ENCODE data around the gene LCN10.
"Not testable (repeated sequence)": the region's sequence is repeated elsewhere in the genome, so short reads cannot be mapped to it uniquely, and the experiment has no call there.

Gene LCN10

GRCh38 chr9:136771907-136772415, 29.2 kb upstream of the LCN10 start:
- DNase-seq = no peak

GRCh38 chr9:136769710-136770191, 27.0 kb upstream of the LCN10 start:
- DNase-seq = no peak

GRCh38 chr9:136766410-136767120, 23.8 kb upstream of the LCN10 start:
- DNase-seq = not testable (repeated sequence)

DNA sequence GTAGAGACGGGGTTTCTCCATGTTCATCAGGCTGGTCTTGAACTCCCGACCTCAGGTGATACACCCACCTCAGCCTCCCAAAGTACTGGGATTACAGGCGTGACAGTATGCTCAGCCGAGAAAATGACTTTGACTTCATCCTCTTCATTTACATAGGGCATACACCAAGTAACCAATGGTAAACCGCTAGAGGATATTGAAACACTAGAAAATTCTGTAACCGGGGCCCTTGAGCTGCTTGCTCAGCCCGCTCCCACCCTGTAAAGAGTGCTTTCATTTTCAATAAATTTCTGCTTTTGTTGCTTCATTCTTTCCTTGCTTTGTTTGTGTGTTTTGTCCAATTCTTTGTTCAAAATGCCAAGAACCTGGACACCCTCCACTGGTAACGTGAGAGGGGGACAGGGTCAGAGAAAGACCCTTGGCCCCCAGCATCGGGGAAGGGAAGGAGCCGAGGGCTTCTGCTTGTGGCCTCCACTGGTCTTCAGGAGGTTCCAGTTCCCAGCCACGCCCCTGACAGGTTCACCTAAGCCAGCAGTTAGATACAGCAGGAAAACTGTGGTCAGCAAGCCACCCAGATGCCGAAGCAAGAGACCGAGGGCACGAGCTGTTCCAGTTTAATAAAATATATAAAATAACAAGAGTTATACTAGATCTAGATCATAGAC, 23.1 kb upstream of the LCN10 start:
- DNase-seq = not testable (repeated sequence)

DNA sequence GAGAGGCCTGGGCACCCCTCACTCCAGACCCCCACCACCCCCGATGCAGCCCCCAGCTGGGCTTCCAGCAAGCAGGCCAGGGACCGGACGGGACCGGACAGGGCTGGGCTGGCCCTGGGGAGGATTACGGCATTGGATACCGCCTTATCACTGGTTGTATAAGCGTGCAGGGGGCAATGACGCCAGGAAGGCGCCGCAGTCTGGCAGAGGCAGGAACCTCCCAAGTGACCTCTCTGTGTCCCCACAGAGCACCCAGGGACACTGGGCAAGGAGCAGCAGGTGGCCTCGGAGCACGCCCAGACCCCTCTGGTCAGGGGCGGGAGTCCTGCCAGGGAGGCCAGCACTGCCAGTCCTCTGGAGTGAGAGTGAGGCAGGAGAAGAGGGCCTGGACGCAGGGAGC, 22.3 kb upstream of the LCN10 start:
- no peak for DNase-seq

GRCh38 chr9:136764301-136764891, 21.7 kb upstream of the LCN10 start, which contains the start of gene LCN15:
Gene LCN15 (minus strand): TSS chr9:136764518. CDS start chr9:136764488, 30 bp downstream.
- no peak for DNase-seq

DNA sequence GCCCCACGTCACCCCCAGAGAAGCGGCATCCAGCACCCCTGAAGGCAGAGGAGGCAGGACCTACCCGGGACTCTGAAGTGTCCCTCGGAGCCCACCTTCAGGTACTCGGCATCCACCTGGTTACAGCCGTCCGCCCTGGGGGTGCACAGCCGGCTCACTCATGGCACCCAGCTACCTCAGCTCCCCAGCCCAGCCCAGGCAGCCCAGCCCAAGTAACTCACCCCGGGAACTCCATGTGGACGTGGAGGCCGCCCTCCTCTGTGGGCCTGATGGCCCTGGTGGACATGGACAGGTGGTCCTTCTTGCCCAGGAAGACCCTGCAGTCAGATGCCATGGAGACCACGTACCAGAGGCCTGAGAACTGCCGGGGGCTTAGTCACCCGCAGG, 20.9 kb upstream of the LCN10 start:
- no peak for DNase-seq

DNA sequence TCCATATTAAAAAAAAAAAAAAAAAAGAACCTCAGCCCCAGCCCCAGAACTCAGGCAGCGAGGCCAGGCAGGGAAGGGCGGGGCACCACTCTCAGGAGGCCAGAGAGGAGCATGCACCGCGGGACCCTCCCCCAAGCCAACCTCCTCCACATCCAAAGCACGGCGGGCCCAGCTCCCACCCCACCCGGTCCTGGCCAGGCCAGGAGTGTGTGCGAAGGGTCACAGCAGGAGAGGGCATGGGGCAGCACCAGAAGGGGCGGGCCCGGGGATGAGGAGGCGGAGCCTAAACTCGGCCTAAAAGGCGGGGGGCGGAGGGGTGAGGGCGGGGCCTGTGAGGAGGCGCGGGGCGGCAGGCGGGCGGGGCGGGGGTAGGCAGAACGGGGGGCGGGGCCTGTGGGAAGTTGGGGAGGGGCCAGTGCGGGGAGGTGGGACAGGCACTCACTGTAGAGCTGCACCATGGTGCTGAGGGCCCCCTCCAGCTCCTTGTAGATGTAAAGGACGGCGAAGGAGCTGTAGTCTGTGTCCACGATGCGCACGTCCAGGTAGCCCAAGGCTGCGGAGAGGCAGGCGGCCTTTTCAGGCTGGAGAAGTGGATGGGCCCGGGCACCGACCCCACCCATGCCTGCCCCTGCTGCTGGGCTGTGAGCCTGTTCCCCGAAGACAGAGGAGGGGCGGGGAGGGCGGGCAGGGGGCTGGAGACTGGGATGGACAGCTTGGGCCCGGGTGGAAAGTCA, 20.3 kb upstream of the LCN10 start:
- DNase-seq = no peak

- DNase-seq = no peak
These were observed 19.5 kb upstream of the LCN10 start for GRCh38 chr9:136762221-136762691.

- no peak for DNase-seq
These were observed 18.8 kb upstream of the LCN10 start for GRCh38 chr9:136761545-136761981.

- DNase-seq = not testable (repeated sequence)
These were observed 18.2 kb upstream of the LCN10 start for GRCh38 chr9:136760834-136761544.

GRCh38 chr9:136760424-136760823, 17.7 kb upstream of the LCN10 start:
- DNase-seq = no peak

DNA sequence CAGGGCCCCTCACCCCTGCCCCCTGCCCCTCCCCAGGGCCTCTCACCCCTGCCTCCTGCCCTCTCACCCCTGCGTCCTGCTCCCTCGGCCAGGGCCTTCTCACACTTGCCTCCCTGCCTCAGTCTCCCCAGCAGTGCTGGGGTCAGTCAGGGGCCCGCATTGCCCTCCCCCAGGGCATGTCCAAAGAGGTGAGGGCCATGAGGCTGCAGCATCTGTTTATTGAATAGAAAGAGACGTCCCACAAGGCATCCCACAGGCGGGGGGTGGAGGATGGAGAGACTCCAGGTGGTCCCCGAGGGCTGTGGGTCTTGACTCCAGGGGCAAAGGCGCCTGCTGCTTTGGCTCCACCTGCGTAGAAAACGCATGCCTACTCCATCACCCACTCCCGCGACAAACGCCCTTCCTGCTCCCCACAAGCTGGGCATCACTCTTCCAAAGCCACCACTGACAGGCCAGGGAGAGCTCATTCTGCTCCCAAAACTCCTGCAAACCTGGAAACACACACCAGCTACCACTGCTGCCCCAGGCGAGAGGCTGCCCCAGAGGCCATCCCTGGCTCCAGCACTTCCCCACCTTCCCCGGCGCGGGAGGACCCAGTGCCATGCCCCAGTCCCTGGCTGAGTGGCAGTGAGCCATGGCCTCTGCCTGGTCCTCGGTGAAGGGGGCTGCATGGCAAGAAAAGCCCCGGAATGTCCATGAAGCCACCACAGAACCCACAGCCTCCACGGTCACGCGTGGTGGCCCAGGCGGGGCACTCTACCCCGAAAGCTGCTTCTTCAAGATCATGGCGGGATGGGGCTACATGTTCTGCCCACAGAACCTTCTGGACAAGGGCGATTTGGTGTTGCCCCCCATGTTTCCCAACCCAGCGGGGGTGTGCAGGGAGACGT, 16.9 kb upstream of the LCN10 start:
- DNase-seq = no peak

DNA sequence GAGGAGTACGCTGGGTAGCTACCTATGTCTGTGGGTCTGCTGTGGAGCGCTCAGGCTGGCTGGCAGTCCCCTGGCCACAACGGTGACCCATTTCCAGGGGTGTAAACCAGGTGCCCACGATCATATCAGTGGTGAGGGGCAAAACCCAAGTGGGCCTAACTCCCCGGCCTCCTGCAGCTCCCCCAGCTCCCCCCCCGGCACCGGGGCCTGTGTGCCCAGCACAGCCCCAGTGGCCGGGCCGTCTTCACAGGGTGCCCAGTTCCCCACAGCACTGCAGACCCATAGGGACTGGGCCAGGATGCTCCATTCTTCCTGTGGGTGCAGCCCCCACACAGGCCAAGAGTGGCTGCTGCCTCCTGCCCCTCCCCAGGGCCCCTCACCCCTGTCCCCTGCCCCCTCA, 16.3 kb upstream of the LCN10 start:
- DNase-seq = no peak

- no peak for DNase-seq
These were observed 15.0 kb upstream of the LCN10 start for GRCh38 chr9:136757751-136758140.

DNA sequence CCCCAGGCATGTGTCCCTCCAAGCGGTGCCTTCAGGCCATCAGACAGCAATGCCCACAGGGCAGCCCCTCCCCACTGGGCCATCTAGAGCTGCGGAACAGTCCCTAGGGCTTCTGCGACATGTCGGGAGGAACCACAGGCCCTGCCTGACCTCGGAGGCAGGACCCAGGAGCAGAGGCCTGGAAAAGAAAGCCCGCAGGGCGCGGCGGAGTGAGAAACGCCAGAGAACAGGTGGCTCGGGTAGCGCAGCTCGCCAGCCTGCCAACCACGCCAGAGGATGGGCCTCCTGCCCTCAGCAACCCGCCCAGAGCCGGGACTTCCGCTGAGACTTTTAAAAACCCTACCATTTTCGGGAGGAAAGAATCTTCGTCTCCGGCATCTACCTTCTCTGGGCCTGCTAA, 14.6 kb upstream of the LCN10 start:
- DNase-seq = no peak

GRCh38 chr9:136756836-136757235, 14.1 kb upstream of the LCN10 start:
- no peak for DNase-seq

DNA sequence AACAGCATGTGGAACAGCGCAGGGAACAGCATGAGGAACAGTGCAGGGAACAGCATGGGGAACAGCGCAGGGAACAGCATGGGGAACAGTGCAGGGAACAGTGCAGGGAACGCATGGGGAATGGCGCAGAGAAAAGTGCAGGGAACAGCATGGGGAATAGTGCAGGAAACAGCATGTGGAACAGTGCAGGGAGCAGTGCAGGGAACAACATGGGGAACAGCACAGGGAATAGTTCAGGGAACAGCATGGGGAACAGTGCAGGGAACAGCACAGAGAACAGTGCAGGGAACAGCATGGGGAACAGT, 13.3 kb upstream of the LCN10 start:
- no peak for DNase-seq

GRCh38 chr9:136755302-136756133, 12.8 kb upstream of the LCN10 start:
- not testable (repeated sequence) for DNase-seq

DNA sequence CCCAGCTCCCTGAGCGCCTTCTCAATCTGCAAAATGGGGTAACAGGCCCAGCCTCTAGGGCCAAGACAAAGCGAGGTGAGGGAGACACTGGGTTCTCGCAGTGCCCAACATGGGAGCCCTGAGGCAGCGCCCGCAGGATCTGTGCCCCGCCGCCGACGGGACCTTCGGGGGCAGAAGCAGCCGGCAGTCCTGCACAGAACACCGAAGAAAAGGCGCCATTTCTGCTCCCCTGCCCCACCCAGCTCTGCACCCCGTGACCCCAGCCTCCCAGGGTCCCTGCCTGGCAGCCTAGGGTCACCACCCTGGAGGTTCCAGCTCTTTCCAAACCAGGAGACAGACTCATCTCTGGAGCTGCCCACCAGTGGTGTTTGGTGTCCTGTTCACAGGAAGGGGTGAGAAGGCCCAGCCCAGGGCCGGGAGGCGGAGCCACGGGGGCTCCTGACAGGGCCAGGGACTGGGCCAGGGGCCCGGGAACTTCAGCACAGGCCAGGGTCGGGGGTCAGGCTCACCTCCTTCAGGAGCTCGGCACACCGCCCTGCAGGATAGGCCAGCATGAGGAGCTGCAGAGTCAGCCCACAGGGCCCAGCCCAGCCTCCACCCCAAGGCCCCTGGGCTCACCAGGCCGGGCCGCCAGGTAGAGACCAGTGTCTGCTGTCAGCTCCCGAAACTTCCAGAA, 12.0 kb upstream of the LCN10 start:
- DNase-seq = no peak
